HG02884 (cell line): Measurements from ENCODE around the gene TFB1M.
"Not testable (repeated sequence)": the region's sequence is repeated elsewhere in the genome, so short reads cannot be mapped to it uniquely, and the experiment has no call there.

Experiments
- ATAC-seq: cut with Tn5 transposase; IDR thresholded peaks from one replicate; pipeline ENCODE4 v1.9.1; 2021; ENCODE audit warnings: mild to moderate bottlenecking, moderate library complexity; ENCODE audit not compliant: unreplicated experiment

The TFB1M gene

GRCh38 chr6:155306958-155307357 is 7.3 kb downstream of the TFB1M start:
- ATAC-seq, result no peak

DNA sequence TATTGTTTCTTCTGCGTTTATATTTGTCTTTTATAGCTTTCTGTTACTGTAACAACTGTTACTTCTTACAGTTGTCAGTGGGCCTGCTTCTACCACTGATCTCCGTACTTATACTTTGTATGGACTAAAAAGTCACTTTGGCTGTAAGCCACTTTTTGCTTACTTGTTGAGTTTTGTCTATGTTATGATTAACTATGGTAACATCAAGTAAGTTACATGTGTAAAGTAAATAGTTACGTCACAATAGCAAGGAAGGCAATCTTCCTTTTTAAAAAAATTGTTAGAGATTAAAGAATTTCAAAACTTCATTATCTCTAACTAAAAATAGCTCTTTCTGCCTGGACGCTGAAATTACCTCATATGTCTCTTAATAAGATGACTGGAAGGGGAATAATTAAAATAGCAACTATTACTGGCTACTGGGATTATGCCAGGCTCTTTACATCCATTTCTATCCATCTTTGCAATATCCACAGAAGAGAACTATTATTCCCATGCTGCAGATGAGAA is 10.9 kb downstream of the TFB1M start:
- no peak for ATAC-seq

DNA sequence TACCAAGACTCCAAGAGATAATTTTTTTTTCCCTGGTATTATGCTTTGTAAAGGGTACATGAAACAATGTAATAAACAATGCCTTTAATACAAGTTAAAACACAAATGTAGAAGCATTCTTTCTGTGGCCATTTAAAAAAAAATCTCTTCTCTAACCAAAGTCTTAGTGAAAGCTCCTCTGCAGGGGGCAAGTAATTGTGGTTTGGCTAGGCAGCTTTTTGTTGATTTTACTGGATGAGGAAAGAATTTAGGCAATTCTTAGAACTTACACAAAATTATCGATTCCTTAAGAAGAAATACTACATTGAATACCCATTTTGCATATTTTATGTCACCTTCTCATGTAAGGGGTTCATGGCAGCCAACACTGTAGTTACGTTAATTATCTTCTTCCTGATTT is 12.4 kb downstream of the TFB1M start:
- no peak for ATAC-seq

GRCh38 chr6:155297669-155298068 is 16.6 kb downstream of the TFB1M start:
- ATAC-seq, result no peak

DNA sequence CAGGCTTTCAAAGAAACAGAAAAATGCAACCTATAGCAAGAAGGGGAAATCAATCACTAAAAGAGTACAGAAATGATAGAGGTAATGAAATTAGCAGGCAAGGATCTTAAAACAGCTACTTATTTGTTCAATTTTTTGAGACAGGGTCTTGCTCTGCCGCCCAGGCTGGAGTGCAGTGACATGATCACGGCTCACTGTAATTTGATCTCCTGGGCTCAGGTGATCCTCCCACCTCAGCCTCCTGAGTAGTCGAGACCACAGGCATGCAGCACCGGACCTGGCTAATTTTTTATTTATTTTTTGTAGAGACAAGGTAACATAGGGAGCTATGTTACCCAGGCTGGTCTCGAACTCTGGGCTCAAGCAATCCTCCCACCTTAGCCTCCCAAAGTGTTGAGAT is 21.6 kb downstream of the TFB1M start:
- no peak for ATAC-seq

DNA sequence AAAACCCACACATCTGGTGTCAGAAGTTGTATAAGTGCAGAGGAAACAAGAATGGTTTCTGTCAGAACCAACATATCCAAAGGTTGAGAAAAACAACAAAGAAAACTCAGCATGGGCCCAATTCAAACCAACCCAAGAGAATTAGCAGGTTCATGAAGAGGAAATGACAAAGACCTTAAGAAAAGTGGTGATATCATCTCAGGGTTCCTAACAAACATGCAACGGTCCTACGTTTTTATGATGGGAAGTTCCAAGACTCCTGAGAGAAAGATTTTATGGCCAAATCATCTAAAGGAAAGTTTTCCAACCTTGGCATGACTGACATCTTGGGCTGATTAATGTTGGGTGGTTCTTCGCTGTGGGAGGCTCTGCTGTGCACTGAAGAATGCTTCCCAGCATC is 23.0 kb downstream of the TFB1M start:
- ATAC-seq, result no peak

GRCh38 chr6:155290491-155290890 is 23.8 kb downstream of the TFB1M start:
- no peak for ATAC-seq

GRCh38 chr6:155287762-155288161 is 26.5 kb downstream of the TFB1M start:
- no peak for ATAC-seq

GRCh38 chr6:155284775-155285174 is 29.5 kb downstream of the TFB1M start:
- ATAC-seq, result no peak

- ATAC-seq, result no peak
These were observed 35.8 kb downstream of the TFB1M start for GRCh38 chr6:155278319-155279049.

- ATAC-seq, result no peak
These were observed 37.6 kb downstream of the TFB1M start for GRCh38 chr6:155276638-155277037.

GRCh38 chr6:155275808-155276480 is 38.3 kb downstream of the TFB1M start:
- ATAC-seq, result no peak

DNA sequence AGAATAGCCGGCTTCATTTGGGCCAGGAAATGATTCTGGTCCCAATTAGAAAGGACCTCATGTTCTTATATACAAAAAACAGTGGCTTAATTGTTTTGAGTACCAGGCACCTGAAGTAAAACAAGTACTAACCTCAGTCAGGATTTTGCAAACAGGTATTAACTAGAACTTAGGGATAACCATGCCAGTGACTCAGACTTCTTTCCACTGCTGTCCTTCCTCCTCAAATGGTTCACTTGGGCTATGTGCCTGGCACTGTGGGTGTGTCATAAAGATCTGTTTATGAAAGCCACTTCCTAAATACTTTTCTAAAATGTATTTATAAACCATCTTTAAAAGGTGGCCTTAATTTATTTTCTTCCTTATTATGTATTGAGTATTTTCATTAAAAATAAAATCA is 39.8 kb downstream of the TFB1M start:
- no peak for ATAC-seq

GRCh38 chr6:155274106-155274505 is 40.2 kb downstream of the TFB1M start:
- no peak for ATAC-seq

DNA sequence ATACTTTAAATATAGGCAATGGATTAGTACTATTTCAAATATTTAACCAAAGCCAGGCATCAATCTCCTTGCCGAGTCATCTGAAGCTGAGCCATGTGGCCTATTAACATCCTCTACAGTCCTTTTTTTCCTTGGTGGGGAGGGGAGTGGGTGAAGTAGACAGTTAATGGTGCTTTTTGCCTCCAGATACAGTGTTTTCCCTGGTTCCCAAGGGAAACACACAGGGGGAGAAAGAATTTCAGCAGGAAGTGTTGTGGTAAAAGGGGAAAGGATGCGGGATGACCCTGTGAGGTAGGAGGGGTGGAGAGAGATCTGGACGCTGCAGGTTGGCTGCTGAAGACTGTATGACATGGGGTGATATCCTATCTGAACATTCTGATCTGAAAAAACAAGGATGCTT is 40.9 kb downstream of the TFB1M start:
- ATAC-seq, result no peak

DNA sequence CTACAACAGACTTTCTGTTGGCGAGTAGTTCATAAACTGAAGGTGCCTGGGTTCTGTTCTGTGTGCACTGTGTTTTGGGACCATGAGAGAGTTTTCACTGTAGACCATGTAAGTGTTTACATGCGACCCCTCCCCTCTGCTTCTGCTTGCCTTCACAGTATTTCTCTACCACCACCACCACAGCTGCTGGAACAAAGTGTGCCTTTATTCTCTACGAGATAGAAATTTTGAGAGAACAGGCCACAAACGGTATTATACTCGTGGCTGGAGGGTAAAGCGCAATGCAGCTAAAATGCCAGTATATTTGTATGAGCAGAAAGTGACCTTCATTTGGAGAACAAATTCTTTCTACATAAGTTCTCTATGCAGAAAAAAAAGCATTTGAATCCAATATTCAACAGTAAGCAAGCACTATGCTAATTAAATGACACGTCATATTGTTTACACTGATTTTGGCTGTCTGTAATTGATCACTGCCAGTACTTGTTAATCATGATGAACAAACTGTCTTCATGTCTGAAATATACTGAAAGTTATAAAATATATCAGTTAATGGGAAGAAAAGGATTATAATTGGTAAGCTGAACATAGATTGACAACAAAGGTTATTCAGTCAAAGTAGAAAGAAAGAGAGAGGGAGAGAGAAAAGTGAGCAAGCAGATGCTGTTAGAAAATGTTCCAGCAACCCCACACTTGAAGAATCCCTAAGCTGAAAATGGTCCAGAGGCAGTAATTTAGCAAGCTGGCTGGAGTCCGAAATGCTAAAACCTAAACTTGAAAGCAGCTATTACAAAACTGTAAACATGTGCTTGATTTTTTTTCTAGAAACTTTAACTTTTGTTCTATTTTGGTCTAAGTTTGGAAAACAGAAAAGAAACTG is 41.7 kb downstream of the TFB1M start:
- ATAC-seq, result no peak

GRCh38 chr6:155271145-155271544 is 43.1 kb downstream of the TFB1M start:
- no peak for ATAC-seq

GRCh38 chr6:155270561-155271091 is 43.7 kb downstream of the TFB1M start:
- no peak for ATAC-seq

- ATAC-seq, result no peak
These were observed 44.5 kb downstream of the TFB1M start for GRCh38 chr6:155269765-155270164.

DNA sequence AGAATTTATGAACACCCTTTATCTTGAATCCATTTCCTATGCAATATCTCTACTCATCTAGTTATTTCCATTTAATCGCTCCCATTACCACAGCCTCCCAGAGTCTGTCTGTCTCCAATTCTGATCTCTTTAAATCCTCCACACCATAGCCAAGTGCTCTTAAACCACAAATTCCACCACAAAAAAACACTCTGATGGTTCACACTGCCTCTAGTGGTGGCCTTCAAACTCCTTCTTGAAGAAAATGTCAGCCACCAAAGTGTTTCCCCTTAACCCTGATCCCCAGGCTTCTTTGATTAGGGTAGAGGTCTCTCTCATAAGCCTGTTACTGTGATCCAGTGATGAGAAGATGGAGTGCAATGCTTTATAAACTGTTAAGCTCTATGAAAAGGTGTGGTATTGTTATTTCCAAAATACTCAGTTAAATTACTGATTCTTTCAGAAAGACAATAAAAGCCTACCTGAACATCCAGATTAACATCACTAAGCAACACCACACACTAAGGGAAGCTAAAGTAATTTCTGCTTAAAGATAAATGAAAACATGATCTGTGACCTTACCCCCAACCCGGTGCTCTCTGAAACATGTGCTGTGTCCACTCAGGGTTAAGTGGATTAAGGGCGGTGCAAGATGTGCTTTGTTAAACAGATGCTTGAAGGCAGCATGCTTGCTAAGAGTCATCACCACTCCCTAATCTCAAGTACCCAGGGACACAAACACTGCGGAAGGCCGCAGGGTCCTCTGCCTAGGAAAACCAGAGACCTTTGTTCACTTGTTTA is 46.0 kb downstream of the TFB1M start:
- not testable (repeated sequence) for ATAC-seq
